ENCODE results near the gene SCFD2.
A peak's percentile ranks its signal among the peaks of the same experiment; 100 is the strongest.
"Not testable (repeated sequence)": the region's sequence is repeated elsewhere in the genome, so short reads cannot be mapped to it uniquely, and the experiment has no call there.

Gene SCFD2

DNA sequence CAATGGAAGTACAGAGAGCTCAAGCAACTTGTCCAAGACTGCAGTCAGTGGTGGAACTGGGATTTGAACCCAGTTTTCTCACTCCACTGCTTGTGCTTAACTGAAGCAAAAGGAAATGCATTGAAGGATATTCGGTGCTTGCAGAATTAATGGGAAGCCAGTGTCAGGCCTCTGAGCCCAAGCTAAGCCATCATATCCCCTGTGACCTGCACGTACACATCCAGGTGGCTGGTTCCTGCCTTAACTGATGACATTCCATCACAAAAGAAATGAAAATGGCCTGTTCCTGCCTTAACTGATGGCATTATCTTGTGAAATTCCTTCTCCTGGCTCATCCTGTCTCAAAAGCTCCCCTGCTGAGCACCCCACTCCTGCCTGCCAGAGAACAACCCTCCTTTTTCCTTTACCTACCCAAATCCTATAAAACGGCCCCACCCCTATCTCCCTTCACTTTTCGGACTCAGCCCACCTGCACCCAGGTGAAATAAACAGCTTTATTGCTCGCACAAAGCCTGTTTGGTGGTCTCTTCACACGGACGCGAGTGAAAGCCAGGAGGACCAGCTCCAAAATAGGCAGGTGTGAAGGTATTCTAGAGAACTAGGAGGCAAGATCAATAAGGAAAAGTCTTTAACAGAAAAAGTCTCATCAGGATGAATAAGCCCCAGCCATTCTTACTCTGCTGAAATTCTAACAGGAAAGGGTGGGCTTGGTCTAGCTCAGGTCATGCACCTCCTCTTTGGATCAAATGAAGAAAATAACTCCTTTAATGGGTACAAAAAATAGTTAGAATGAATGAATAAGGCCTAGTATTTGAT is 531.0 kb downstream of the SCFD2 start:
- H3K36me3 ChIP-seq (ENCODE audit: insufficient read depth, low read length); H3K27me3 ChIP-seq (ENCODE audit: insufficient read depth, low read length); H3K4me1 ChIP-seq (ENCODE audit: control insufficient read depth, insufficient read depth, low read length, unreplicated experiment); H3K4me3 ChIP-seq (ENCODE audit: low read depth, low read length); H3K79me2 ChIP-seq (ENCODE audit: control insufficient read depth, insufficient read depth, low read length, unreplicated experiment); H3K27ac ChIP-seq (ENCODE audit: low read depth, low read length); H2AFZ ChIP-seq (ENCODE audit: low read length, unreplicated experiment): not testable (repeated sequence)

- H3K27ac ChIP-seq (ENCODE audit: low read depth, low read length), result no peak overlapping the region
- no peaks in the 10 kb centered on the region for H3K79me2 ChIP-seq (ENCODE audit: control insufficient read depth, insufficient read depth, low read length, unreplicated experiment)
- no peaks in the 10 kb centered on the region for H3K27me3 ChIP-seq (ENCODE audit: insufficient read depth, low read length)
- peaks cover 9% of the 10 kb centered on the region for H3K4me1 ChIP-seq (ENCODE audit: control insufficient read depth, insufficient read depth, low read length, unreplicated experiment)
- H3K36me3 ChIP-seq (ENCODE audit: insufficient read depth, low read length), result no peaks in the 10 kb centered on the region
- H2AFZ ChIP-seq (ENCODE audit: low read length, unreplicated experiment), result no peak overlapping the region
- H3K4me3 ChIP-seq (ENCODE audit: low read depth, low read length), result no peak overlapping the region
These were observed 531.8 kb downstream of the SCFD2 start for GRCh38 chr4:52833941-52834525.

DNA sequence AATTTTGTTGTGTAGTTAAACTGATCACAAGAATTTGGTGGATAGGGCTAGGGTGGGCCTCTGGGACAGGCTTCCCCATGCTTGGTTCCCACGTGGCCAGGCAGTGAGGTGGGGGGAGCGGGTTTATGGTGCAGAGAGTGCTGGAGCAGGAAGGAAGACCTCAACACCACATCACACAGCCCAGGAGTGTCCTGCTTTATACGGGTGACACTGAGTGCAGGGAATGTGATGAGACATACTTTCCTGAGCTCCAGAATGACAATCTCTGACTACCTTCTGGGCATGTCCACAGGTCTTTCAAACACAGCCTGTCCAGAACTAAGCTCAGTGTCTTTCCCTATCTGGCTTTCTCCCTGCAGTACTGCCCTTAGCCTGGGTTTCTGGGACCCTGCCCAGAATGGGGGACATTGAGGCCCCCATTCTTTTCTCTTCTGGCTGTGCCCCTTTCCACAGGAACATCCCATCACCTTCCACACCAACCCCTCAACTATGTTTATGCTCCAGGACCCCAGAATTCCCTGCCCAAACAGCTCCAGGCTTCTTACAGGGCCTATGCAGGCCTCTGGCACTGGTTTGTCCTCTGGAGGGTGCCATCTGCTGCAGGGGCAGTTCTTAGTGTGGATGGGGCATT is 540.3 kb downstream of the SCFD2 start:
- Histone ChIP-seq H3K27me3 (ENCODE audit: insufficient read depth, low read length) (no peaks in the 10 kb centered on the region), H2AFZ (ENCODE audit: low read length, unreplicated experiment) (no peak overlapping the region)

DNA sequence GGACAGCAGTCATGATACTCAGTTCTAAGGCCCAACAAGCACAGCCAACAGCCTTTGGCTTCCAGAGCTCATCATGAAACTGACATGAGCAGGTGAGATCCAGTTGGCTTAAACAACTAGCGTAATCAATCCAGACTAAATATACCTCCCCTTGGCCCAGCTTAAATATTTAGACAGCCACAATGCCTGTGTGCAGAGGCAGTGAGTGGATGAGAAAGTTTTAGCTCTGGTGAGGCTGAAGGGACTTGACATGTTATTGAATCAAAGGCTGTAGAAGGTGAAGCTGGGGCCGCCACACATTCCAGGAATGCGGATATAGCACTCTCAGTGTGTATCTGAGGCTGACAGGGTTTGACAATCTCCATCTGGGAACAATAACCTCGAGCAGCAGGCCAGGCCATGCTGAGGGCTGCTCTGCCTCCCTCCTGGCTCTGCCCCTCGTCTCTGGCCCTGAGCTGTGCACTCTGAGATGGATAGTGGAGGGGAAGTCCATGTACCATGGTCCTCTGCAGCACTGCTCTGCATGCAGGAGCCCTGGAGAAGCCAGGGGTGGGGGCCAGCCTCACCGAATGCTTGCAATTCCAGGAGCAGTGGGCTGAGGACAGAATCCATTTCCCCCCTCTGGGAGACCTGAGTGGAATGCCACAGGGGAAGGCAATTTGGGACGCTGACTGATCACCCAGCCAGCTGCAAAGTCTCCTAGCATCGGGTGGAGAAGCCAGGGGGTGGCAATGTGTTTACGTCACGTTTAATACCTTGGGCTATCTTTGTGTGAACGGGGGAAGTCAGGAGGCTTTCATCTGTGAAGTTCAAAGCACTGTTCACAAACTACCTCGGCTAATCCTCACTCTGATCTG is 541.0 kb downstream of the SCFD2 start:
- H3K27me3 ChIP-seq (ENCODE audit: insufficient read depth, low read length), result no peaks in the 10 kb centered on the region
- no peak overlapping the region for H3K4me3 ChIP-seq (ENCODE audit: low read depth, low read length)
- H3K27ac ChIP-seq (ENCODE audit: low read depth, low read length), result no peak overlapping the region
- no peaks in the 10 kb centered on the region for H3K36me3 ChIP-seq (ENCODE audit: insufficient read depth, low read length)
- H2AFZ ChIP-seq (ENCODE audit: low read length, unreplicated experiment), result no peak overlapping the region
- H3K4me1 ChIP-seq (ENCODE audit: control insufficient read depth, insufficient read depth, low read length, unreplicated experiment), result peaks cover 16% of the 10 kb centered on the region
- H3K79me2 ChIP-seq (ENCODE audit: control insufficient read depth, insufficient read depth, low read length, unreplicated experiment), result no peaks in the 10 kb centered on the region

More for the DNA sequence above, 540.3 kb downstream of the SCFD2 start:
- Histone ChIP-seq H3K4me3 (ENCODE audit: low read depth, low read length) (no peak overlapping the region), H3K27ac (ENCODE audit: low read depth, low read length) (no peak overlapping the region), H3K36me3 (ENCODE audit: insufficient read depth, low read length) (no peaks in the 10 kb centered on the region), H3K79me2 (ENCODE audit: control insufficient read depth, insufficient read depth, low read length, unreplicated experiment) (no peaks in the 10 kb centered on the region), H3K4me1 (ENCODE audit: control insufficient read depth, insufficient read depth, low read length, unreplicated experiment) (peaks cover 16% of the 10 kb centered on the region)

DNA sequence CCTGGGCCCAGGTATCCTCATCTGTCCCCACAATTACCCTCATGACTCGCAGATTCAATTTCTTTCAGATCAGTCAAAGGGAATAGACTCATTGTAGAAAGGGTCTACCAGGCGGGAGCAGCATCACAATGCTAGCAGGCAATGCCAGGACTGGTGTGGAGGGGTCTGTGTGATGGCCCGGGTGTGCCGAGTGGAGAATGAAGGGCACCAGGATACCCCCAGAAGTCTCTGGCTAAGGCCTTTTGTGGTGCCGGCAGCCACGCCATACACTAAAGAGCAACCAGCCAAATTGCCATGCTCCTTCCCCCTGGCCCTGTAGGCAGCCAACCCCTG is 541.6 kb downstream of the SCFD2 start:
- Histone ChIP-seq H2AFZ (ENCODE audit: low read length, unreplicated experiment) (no peak overlapping the region), H3K27ac (ENCODE audit: low read depth, low read length) (peak overlapping the region; percentile 91), H3K79me2 (ENCODE audit: control insufficient read depth, insufficient read depth, low read length, unreplicated experiment) (no peaks in the 10 kb centered on the region), H3K27me3 (ENCODE audit: insufficient read depth, low read length) (no peaks in the 10 kb centered on the region), H3K36me3 (ENCODE audit: insufficient read depth, low read length) (no peaks in the 10 kb centered on the region), H3K4me1 (ENCODE audit: control insufficient read depth, insufficient read depth, low read length, unreplicated experiment) (peaks cover 16% of the 10 kb centered on the region), H3K4me3 (ENCODE audit: low read depth, low read length) (no peak overlapping the region)

GRCh38 chr4:52823702-52824092 is 542.2 kb downstream of the SCFD2 start:
- Histone ChIP-seq H3K4me1 (ENCODE audit: control insufficient read depth, insufficient read depth, low read length, unreplicated experiment) (peaks cover 16% of the 10 kb centered on the region), H3K27me3 (ENCODE audit: insufficient read depth, low read length) (no peaks in the 10 kb centered on the region), H2AFZ (ENCODE audit: low read length, unreplicated experiment) (no peak overlapping the region), H3K79me2 (ENCODE audit: control insufficient read depth, insufficient read depth, low read length, unreplicated experiment) (no peaks in the 10 kb centered on the region), H3K27ac (ENCODE audit: low read depth, low read length) (peak overlapping the region; percentile 91), H3K36me3 (ENCODE audit: insufficient read depth, low read length) (no peaks in the 10 kb centered on the region), H3K4me3 (ENCODE audit: low read depth, low read length) (peak overlapping the region; percentile 24; the same call in 1 of the 2 replicates)

Data from ACC112 (cell line).